K562 (cell line): Measurements from ENCODE around the gene USP11. TPM values are rescaled to one million over a fixed set of nuclear protein-coding genes. Genes with fewer than 3 reads are reported as not detected.

Experiments used
- ARHGAP35 ChIP-seq: fragments of 450-650 bp; IDR thresholded peaks from 2 replicates; pipeline ENCODE4 v1.6.1; 2018; ENCODE audit not compliant: partially characterized antibody
- ARID2 ChIP-seq: fragments of 450-650 bp; IDR thresholded peaks from 2 replicates; pipeline ENCODE4 v1.6.1; 2017; ENCODE audit warnings: antibody characterized with exemption, mild to moderate bottlenecking
- BACH1 ChIP-seq: fragments of 200-800 bp; sonication (Bioruptor generic); IDR thresholded peaks from 2 replicates; pipeline ENCODE4 v1.6.1; 2016; ENCODE audit warnings: missing genetic modification characterization, missing compliant biosample characterization
- BCL6 ChIP-seq: fragments of 250-450 bp; sonication (Bioruptor Pico); IDR thresholded peaks from 2 replicates; pipeline ENCODE4 v1.4.0; 2020
- HDAC3 ChIP-seq: fragments of 450-650 bp; IDR thresholded peaks from 2 replicates; pipeline ENCODE4 v1.6.1; 2018; ENCODE audit warnings: borderline replicate concordance, mild to moderate bottlenecking, moderate library complexity; ENCODE audit not compliant: partially characterized antibody
- KHSRP ChIP-seq: fragments of 450-650 bp; IDR thresholded peaks from 2 replicates; pipeline ENCODE4 v1.6.1; 2017
- MCM2 ChIP-seq: fragments of 450-650 bp; IDR thresholded peaks from 2 replicates; pipeline ENCODE4 v1.6.1; 2017; ENCODE audit warnings: low read depth, mild to moderate bottlenecking
- NR2C1 ChIP-seq, 2 experiments: fragments of 450-650 bp; IDR thresholded peaks; 2 replicates each; pipeline ENCODE4 v1.6.1; 2017; ENCODE audit warnings: mild to moderate bottlenecking in 2 of 2, antibody characterized with exemption in 1 of 2, inconsistent platforms in 1 of 2, missing compliant biosample characterization in 1 of 2, missing genetic modification characterization in 1 of 2
- PCBP2 ChIP-seq: fragments of 200-400 bp; formaldehyde crosslinking; IDR thresholded peaks from 2 replicates; pipeline ENCODE4 v1.6.1; 2018; ENCODE audit warnings: low read length, low read depth, mild to moderate bottlenecking, moderate library complexity; ENCODE audit not compliant: poor library complexity, severe bottlenecking
- POLR3G ChIP-seq: IDR thresholded peaks from 2 replicates; pipeline ENCODE4 v1.6.1; 2011; ENCODE audit not compliant: insufficient read length, insufficient replicate concordance; ENCODE audit errors: extremely low read depth
- PTTG1 ChIP-seq: fragments of 450-650 bp; IDR thresholded peaks from 2 replicates; pipeline ENCODE4 v1.6.1; 2016; ENCODE audit warnings: low read depth, mild to moderate bottlenecking, missing genetic modification characterization, missing compliant biosample characterization
- RFX5 ChIP-seq: IDR thresholded peaks from 2 replicates; pipeline ENCODE4 v1.6.1; 2011; ENCODE audit warnings: low read depth, mild to moderate bottlenecking, improper control_type of control experiment, low read length
- RFX7 ChIP-seq: fragments of 250-450 bp; sonication (Bioruptor Pico); IDR thresholded peaks from 2 replicates; pipeline ENCODE4 v1.5.1; 2021; ENCODE audit warnings: mild to moderate bottlenecking
- SIN3A ChIP-seq, 2 experiments: fragments of 150-350 bp in 1 of 2; IDR thresholded peaks; 2 replicates each; pipeline ENCODE4 v1.6.1; 2011 to 2016; ENCODE audit warnings: borderline replicate concordance in 2 of 2, low read depth in 2 of 2, low read length in 2 of 2, mild to moderate bottlenecking in 2 of 2, moderate library complexity in 2 of 2; ENCODE audit not compliant: control insufficient read depth in 1 of 2
- TAF9B ChIP-seq: fragments of 450-650 bp; IDR thresholded peaks from 2 replicates; pipeline ENCODE4 v1.6.1; 2018; ENCODE audit warnings: mild to moderate bottlenecking; ENCODE audit not compliant: partially characterized antibody
- TFE3 ChIP-seq: fragments of 450-650 bp; formaldehyde crosslinking; IDR thresholded peaks from 2 replicates; pipeline ENCODE4 v1.4.0; 2020; ENCODE audit warnings: mild to moderate bottlenecking, mixed read lengths
- XRCC4 ChIP-seq: IDR thresholded peaks from one replicate; pipeline ENCODE4 v1.6.1; 2011; ENCODE audit not compliant: insufficient read depth, insufficient read length; ENCODE audit errors: extremely low read depth
- ZBTB8A ChIP-seq: fragments of 450-650 bp; IDR thresholded peaks from 2 replicates; pipeline ENCODE4 v1.6.1; 2018; ENCODE audit warnings: mild to moderate bottlenecking, moderate library complexity; ENCODE audit not compliant: partially characterized antibody
- ZNF224 ChIP-seq: sonication (generic); formaldehyde crosslinking; IDR thresholded peaks from 2 replicates; pipeline ENCODE4 v1.8.0; 2022; ENCODE audit warnings: mild to moderate bottlenecking, missing genetic modification reagents
- ZNF232 ChIP-seq: sonication (generic); formaldehyde crosslinking; IDR thresholded peaks from 2 replicates; pipeline ENCODE4 v1.8.0; 2022; ENCODE audit warnings: mild to moderate bottlenecking, missing genetic modification reagents
- ZNF274 ChIP-seq: IDR thresholded peaks from 2 replicates; pipeline ENCODE4 v1.6.1; 2011; ENCODE audit warnings: low read depth, mild to moderate bottlenecking, low read length, moderate library complexity, borderline replicate concordance
- ZNF277 ChIP-seq: fragments of 250-450 bp; sonication (Bioruptor Pico); IDR thresholded peaks from 2 replicates; pipeline ENCODE4 v1.8.0; 2022; ENCODE audit warnings: inconsistent platforms, mild to moderate bottlenecking, moderate library complexity, borderline replicate concordance
- ZNF324 ChIP-seq: fragments of 250-450 bp; sonication (Bioruptor Pico); IDR thresholded peaks from 2 replicates; pipeline ENCODE4 v1.4.0; 2020; ENCODE audit warnings: mild to moderate bottlenecking
- ZNF57 ChIP-seq: fragments of 450-650 bp; formaldehyde crosslinking; IDR thresholded peaks from 2 replicates; pipeline ENCODE4 v1.4.0; 2020; ENCODE audit warnings: mild to moderate bottlenecking, moderate library complexity
- polyA plus RNA-seq, 8 experiments: library from polyadenylated mRNA; depleted of rRNA in 4 of 8; stranded (reverse) in 5 of 8; unstranded in 3 of 8; fragments of >200 nt; fragmentation: Nextera tagmentation in 2 of 8; fragmentation: Illumina TruSeq in 1 of 8; extraction: Ambion mirVana in 2 of 8; extraction: Trizol in 1 of 8; gene quantifications; 2 replicates each; pipeline versions ENCODE4 v1.2.1 to v1.2.3, GENCODE V29; 2011 to 2014; ENCODE audit warnings: inconsistent platforms in 1 of 8, missing spikeins in 1 of 8
- total RNA-seq, 7 experiments: library from RNA; depleted of rRNA in 6 of 7; stranded (reverse); fragments of >200 nt in 6 of 7; fragmentation: Illumina TruSeq in 2 of 7; extraction: Trizol in 2 of 7; gene quantifications; 2 replicates each; pipeline versions ENCODE4 v1.2.1 to v1.2.3, GENCODE V29; 2011 to 2021; ENCODE audit warnings: low replicate concordance in 1 of 7
- TF ChIP-seq, protein P1 (sequence below): fragments of 250-450 bp; sonication (Bioruptor Pico); IDR thresholded peaks from 2 replicates; pipeline ENCODE4 v1.9.0; 2021; ENCODE audit warnings: mild to moderate bottlenecking, inconsistent platforms

The USP11 gene
- total and polyA plus RNA-seq, 9 of the 15 experiments (the other 6 are each of a cell fraction or from before 2014, with no cell fraction given): 2.5 to 29.0 (median 11.7) TPM

DNA sequence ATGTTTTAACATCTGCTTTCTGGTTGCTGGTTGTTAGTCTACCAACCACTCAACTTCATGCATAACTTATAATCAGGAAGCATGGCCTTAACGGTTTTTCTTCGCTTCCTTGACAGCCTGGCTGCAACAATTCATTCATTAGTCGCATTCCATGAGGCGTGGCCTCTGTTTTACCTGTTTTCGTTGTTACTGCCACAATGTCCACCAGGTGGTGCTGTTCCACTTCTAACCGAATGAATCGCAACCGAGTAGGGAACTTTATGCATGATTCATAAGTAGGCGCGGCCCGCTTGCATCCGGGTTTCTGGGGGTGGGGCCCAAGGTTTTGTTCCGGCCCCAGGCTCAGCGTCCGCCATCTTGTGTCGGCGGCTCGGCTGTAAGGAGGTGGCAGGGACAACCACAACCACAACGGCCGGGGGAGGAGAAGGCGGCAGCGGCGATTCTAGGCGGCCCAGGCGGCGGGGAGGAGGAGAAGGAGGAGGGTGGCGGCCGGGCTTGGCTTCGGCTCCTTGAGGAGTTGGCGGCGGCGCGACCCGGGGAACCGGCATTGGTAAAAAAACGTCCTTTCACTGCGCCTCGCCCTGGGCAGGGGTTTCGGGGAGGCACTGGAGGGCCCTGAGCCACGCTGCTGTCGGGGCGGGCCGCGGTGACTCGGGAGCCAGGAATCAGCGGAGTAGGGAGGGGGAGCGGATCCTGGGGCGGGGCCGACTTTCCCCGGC, 39.2 kb upstream of the USP11 start, which contains the start of gene UBA1 (continued):
- TF ChIP-seq POLR3G (no peak), ZNF57 (no peak), ZNF277 (no peak), PTTG1 (no peak), ZNF224 (no peak), SIN3A (IDR thresholded peaks at IDR 0.05; ENCODE audit: borderline replicate concordance in 2 of 2, control insufficient read depth in 1 of 2, low read depth in 2 of 2, low read length in 2 of 2) (no peak), TFE3 (CRISPR knock-in tag) (no peak), XRCC4 (no peak), ZNF274 (no peak), BACH1 (no peak), RFX5 (no peak), ARHGAP35 (no peak), KHSRP (no peak), ARID2 (0 out of 2 replicates have a peak, but pooled peaks have one; percentile 17), ZNF324 (CRISPR knock-in tag) (no peak), PCBP2 (no peak), TAF9B (no peak), BCL6 (CRISPR knock-in tag) (no peak), ZNF232 (CRISPR knock-in tag) (no peak), NR2C1 (IDR thresholded peaks at IDR 0.05) (no peak), NR2C1 (tag; IDR thresholded peaks at IDR 0.05) (no peak), RFX7 (CRISPR knock-in tag) (no peak), HDAC3 (no peak), ZBTB8A (no peak), MCM2 (no peak)
- TF ChIP-seq, protein P1, sequence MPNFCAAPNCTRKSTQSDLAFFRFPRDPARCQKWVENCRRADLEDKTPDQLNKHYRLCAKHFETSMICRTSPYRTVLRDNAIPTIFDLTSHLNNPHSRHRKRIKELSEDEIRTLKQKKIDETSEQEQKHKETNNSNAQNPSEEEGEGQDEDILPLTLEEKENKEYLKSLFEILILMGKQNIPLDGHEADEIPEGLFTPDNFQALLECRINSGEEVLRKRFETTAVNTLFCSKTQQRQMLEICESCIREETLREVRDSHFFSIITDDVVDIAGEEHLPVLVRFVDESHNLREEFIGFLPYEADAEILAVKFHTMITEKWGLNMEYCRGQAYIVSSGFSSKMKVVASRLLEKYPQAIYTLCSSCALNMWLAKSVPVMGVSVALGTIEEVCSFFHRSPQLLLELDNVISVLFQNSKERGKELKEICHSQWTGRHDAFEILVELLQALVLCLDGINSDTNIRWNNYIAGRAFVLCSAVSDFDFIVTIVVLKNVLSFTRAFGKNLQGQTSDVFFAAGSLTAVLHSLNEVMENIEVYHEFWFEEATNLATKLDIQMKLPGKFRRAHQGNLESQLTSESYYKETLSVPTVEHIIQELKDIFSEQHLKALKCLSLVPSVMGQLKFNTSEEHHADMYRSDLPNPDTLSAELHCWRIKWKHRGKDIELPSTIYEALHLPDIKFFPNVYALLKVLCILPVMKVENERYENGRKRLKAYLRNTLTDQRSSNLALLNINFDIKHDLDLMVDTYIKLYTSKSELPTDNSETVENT (CRISPR knock-in tag): no peak
